Muscle of leg (tissue), 11 donors: ENCODE data around the gene SLC15A3. TPM values are rescaled to one million over a fixed set of nuclear protein-coding genes. Genes with fewer than 3 reads are reported as not detected.

Experiments
- DNase-seq: peaks from one replicate; pipeline ENCODE4 v3.0.0; 2013
- H3K27ac ChIP-seq: one replicate; pipeline ENCODE4 v1.5.1; 2013; ENCODE audit warnings: mild to moderate bottlenecking, low read length, control low read depth
- H3K27me3 ChIP-seq: one replicate; pipeline ENCODE4 v1.6.1; 2013; ENCODE audit warnings: low read length; ENCODE audit not compliant: control insufficient read depth, insufficient read depth
- H3K36me3 ChIP-seq: one replicate; pipeline ENCODE4 v1.6.1; 2013; ENCODE audit warnings: low read length; ENCODE audit not compliant: control insufficient read depth, insufficient read depth
- H3K4me1 ChIP-seq: one replicate; pipeline ENCODE4 v1.6.1; 2013; ENCODE audit warnings: low read length; ENCODE audit not compliant: control insufficient read depth, insufficient read depth
- H3K4me3 ChIP-seq: one replicate; pipeline ENCODE4 v1.5.1; 2013; ENCODE audit warnings: low read length, control low read depth
- H3K9me3 ChIP-seq: replicated peaks from 2 replicates; pipeline ENCODE4 v1.6.1; 2013; ENCODE audit warnings: low read depth, low read length; ENCODE audit not compliant: control insufficient read depth
- WGBS: methylation state at CpG from one replicate; pipeline ENCODE4 v1.1.5; 2013; ENCODE audit warnings: missing lambda C conversion rate; ENCODE audit not compliant: insufficient coverage; 5-methylcytosine and 5-hydroxymethylcytosine counted together
- polyA plus RNA-seq, 8 donors: library from polyadenylated mRNA; unstranded; fragments of 120-200 nt; gene quantifications; one replicate each; pipeline versions ENCODE4 v1.2.1 to v1.2.3, GENCODE V29; 2013; ENCODE audit warnings: inconsistent platforms in 1 of 8, low replicate concordance in 1 of 8; ENCODE audit not compliant: insufficient read length in 8 of 8, insufficient read depth in 1 of 8
- total RNA-seq: library from RNA; stranded (reverse); fragments of 120-200 nt; gene quantifications from one replicate; pipeline ENCODE4 v1.2.4, GENCODE V29; 2013

SLC15A3 gene
- total and polyA plus RNA-seq, 9 donors, result 12.3 to 26.9 (median 22.2) TPM

DNA sequence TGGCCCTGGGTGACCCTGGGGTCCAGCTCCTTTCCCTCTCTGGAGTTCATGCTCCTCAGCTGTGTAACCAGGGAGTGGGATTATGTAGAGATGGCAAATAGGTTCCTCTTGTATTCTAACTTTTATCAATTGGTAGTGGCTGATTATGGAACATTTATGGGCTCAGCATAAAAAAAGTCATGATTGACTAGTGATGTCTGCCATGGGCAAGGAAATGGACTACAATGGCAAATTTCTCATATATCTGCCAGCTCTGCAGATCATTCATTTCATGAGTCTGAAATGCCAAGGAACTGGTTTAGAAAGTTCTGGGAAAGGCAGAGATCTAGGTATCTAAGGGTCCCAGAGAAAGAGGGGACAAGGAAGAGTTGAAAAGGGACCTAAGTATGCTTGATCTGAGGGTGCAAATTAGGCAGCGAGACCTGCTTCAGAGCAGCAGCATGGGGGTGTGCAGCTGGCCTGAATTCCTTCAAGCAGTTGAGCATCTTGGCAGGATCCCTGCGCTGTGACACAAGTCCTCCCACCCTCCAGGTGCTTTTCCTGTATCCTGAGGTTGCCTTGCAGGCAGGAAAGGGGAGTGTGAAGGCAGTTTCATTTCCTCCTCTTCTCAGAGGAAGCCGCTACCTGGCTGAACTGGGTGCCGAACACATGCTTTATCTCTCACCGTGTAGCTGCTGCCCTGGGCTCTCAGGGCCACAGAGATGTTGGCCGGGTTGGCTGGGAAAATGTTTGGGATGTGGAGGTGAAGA, 10.4 kb downstream of the SLC15A3 start:
- Histone ChIP-seq H3K9me3 (no peaks in the 10 kb centered on the region), H3K36me3 (peaks cover 32% of the 10 kb centered on the region), H3K27me3 (peaks cover 2% of the 10 kb centered on the region), H3K4me3 (no peak overlapping the region), H3K27ac (no peak overlapping the region), H3K4me1 (peaks cover 11% of the 10 kb centered on the region)
- DNase-seq, result no peak
- WGBS, result 85% methylated on average over 2 of the region's 6 CpGs

DNA sequence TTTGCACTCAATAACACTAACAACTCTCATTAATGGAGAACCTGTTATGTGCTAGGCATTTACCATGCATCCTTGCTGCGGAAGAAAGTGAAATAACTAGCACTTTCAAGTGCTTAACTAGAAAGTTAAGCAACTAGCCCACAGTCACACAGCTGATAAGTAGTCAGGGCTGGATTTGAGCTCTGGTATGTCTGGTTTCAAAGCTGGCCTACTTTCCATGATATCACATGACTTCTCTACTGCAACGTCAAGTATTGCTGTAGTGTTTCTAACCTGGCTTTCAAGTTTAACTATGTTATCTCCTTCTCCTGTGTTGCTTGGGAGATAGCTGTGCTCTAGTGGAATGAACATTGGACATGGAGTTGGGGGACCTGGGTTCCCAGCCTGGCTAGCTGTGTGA, 12.1 kb downstream of the SLC15A3 start:
- no CpG with 5 or more reads among the region's 2 CpGs for WGBS
- Histone ChIP-seq H3K27ac (no peak overlapping the region), H3K27me3 (no peaks in the 10 kb centered on the region), H3K4me3 (no peak overlapping the region), H3K9me3 (no peaks in the 10 kb centered on the region), H3K36me3 (peaks cover 43% of the 10 kb centered on the region), H3K4me1 (peaks cover 10% of the 10 kb centered on the region)
- no peak for DNase-seq

DNA sequence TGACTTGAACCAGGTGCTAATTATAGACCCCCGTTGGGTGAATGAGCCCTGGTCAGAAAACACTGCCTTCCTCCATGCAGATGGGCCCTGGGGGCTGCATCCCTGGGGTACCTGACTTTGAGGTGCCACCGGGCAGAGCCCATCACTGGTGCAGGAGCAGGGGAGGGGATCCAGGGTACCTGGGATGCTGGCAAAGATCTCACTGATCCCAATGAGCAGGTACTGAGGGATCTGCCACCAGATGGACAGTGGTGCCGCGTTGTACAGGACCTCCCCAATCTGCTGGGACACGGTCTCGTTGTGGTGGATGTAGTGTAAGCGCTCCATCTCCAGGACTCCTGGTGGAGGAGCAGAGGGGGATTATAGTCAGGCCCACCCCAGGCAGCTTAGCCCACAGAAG, 12.7 kb downstream of the SLC15A3 start:
- H3K4me3 ChIP-seq, result no peak overlapping the region
- H3K27me3 ChIP-seq, result no peaks in the 10 kb centered on the region
- WGBS, result 86% methylated on average over 6 of the region's 7 CpGs
- no peak overlapping the region for H3K27ac ChIP-seq
- DNase-seq, result no peak
- H3K4me1 ChIP-seq, result peaks cover 10% of the 10 kb centered on the region
- peaks cover 42% of the 10 kb centered on the region for H3K36me3 ChIP-seq
- no peaks in the 10 kb centered on the region for H3K9me3 ChIP-seq

DNA sequence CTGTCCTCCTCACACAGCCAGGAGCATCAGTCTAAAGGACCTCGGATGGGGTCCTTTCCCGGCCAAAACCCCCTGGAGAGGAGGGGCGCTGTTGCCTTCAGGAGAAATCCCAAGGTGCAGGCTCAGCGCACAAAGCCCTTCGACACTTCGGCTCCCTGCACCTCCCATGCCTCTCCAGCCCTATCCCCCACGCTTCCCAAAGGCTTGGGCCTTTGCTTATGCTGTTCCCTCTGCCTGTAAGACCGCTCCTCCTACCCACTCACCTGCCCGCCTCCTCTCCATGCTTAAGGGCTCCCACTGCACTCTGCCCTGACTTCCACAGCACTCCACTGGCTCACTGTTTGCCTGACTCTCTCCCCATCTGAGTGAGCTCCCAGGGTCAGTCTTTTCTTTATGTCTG, 13.5 kb downstream of the SLC15A3 start:
- Histone ChIP-seq H3K4me3 (no peak overlapping the region), H3K27ac (no peak overlapping the region), H3K9me3 (no peaks in the 10 kb centered on the region), H3K36me3 (peaks cover 50% of the 10 kb centered on the region), H3K4me1 (peaks cover 10% of the 10 kb centered on the region), H3K27me3 (no peaks in the 10 kb centered on the region)
- 62% methylated on average over 9 of the region's 9 CpGs for WGBS
- no peak for DNase-seq

DNA sequence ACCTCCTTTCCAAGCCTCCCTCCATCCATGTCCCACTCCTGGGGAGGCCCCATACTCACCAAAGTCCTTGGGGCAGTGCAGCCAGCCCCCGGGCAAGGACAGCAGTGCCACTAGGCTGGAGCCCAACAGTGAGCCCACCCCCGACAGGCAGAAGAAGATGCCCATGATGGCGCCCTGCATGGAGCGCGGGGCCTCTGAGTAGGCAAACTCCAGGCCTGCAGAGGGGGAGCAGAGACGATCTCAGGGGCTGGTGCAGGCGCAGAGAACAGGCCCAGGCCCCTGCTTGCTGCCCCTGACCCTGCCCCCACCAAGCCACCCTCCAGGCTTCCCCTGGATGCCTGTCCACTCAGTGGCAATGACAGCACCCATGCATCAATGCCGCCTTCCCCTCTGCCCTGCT, 14.2 kb downstream of the SLC15A3 start:
- no peak for DNase-seq
- Histone ChIP-seq H3K4me3 (no peak overlapping the region), H3K9me3 (no peaks in the 10 kb centered on the region), H3K27ac (no peak overlapping the region), H3K36me3 (peaks cover 56% of the 10 kb centered on the region), H3K4me1 (peaks cover 9% of the 10 kb centered on the region), H3K27me3 (no peaks in the 10 kb centered on the region)
- WGBS, result 93% methylated on average over 6 of the region's 8 CpGs

DNA sequence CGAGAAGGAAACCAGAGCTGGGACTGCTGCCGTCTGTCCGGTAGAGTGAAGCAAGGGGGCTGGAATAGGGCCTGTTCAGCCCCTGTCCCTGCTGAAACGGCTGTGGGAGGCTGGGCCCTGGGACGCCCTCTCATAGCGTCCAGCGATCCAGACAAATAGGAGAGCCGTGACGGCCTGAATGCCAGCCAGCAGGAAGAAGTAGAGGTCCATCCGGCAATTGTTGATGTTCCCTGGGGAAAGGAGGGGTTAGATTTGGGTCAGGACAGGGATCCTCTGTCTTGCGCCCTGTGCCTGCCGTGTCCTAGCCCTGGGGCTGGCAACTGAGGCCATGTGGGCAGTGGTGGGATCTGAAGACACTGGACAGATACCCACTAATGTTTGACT, 14.8 kb downstream of the SLC15A3 start:
- H3K4me1 ChIP-seq, result peaks cover 9% of the 10 kb centered on the region
- peak overlapping the region; percentile 42 for H3K27ac ChIP-seq
- DNase-seq, result peak; percentile 31
- H3K4me3 ChIP-seq, result no peak overlapping the region
- no peaks in the 10 kb centered on the region for H3K9me3 ChIP-seq
- 45% methylated on average over 11 of the region's 12 CpGs for WGBS
- H3K36me3 ChIP-seq, result peaks cover 61% of the 10 kb centered on the region
- H3K27me3 ChIP-seq, result no peaks in the 10 kb centered on the region

DNA sequence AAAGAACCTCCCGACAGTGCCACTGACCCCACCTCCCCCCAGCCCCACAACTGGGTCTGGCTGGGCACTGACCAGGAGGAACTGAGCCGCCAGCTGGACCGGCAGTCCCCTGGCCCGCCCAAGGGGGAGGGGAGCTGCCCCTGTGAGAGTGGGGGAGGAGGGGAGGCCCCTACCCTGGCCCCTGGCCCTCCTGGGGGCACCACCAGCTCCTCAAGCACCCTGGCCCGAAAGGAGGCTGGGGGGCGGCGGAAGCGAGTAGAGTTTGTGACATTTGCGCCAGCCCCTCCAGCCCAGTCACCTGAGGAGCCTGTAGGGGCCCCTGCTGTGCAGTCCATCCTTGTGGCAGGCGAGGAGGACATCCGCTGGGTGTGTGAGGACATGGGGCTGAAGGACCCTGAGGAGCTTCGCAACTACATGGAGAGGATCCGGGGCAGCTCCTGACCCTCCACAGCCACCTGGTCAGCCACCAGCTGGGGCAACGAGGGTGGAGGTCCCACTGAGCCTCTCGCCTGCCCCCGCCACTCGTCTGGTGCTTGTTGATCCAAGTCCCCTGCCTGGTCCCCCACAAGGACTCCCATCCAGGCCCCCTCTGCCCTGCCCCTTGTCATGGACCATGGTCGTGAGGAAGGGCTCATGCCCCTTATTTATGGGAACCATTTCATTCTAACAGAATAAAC, 15.4 kb downstream of the SLC15A3 start:
- H3K4me1 ChIP-seq, result peaks cover 7% of the 10 kb centered on the region
- no peak overlapping the region for H3K4me3 ChIP-seq
- no peak for DNase-seq
- H3K9me3 ChIP-seq, result no peaks in the 10 kb centered on the region
- peak overlapping the region; percentile 42 for H3K27ac ChIP-seq
- no peaks in the 10 kb centered on the region for H3K27me3 ChIP-seq
- H3K36me3 ChIP-seq, result peaks cover 63% of the 10 kb centered on the region
- WGBS, result 77% methylated on average over 9 of the region's 18 CpGs

DNA sequence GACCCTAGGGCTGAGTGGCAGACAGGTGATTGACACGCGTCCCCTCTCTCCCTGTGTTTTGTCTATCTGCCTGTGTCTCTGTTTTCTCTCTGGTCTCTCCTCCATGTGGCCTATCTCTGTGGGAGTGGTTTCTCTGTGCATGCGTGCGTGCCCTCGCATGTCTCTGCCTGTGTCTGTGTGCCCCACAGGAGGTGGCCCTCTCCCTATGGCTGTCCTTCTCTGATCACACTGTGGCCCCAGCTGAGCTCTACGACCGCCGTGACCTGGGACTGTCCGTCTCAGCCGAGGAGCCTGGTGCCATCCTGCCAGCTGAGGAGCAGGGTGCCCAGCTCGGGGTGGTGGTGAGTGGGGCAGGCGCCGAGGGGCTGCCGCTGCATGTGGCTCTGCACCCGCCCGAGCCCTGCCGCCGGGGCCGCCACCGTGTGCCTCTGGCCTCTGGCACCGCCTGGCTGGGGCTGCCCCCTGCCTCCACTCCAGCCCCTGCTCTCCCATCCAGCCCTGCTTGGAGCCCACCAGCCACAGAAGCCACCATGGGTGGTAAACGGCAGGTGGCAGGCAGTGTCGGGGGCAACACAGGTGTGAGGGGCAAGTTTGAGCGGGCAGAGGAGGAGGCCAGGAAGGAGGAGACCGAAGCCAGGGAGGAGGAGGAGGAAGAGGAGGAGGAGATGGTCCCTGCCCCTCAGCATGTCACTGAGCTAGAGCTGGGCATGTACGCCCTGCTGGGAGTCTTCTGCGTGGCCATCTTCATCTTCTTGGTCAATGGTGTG, 16.1 kb downstream of the SLC15A3 start:
- H3K4me3 ChIP-seq, result no peak overlapping the region

DNA sequence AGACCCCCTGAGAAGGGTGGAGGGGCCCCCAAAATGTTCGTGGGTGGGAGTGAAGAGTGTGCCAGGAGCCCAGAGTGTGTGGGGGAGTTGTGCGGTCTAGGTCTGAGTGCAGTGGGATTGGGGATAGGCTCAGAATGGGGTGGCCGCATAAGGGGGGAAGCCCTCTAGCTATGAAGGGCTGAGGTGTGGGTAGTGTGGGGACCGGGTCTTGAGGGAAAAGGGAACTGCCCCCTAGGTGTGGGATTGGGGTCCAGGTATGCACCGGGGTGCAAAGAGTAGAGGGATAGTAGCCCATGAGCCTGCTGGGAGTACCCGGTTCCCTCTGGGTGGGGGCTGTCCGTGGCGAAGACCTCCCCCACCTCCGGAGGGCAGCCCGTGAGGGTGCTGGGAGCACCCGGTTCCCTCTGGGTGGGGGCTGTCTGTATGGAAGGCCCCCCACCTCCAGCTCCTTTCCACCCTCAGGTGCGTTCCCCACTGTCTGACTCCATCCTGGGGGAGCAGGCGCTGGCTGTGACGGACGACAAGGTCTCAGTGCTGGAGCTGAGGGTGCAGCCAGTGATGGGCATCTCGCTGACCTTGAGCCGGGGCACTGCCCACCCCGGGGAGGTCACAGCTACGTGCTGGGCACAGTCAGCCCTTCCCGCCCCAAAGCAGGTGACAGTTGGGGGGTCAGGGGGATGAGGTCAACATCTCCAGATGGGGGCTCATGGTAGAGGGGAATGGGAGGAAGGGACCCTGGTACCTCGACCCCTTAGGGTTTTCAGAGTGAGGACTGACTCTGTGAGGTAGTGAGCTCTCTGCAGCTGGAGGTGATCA, 17.0 kb downstream of the SLC15A3 start:
- Histone ChIP-seq H3K4me1 (peaks cover 7% of the 10 kb centered on the region), H3K36me3 (peaks cover 77% of the 10 kb centered on the region), H3K9me3 (no peaks in the 10 kb centered on the region), H3K4me3 (no peak overlapping the region), H3K27ac (no peak overlapping the region), H3K27me3 (no peaks in the 10 kb centered on the region)
- DNase-seq, result no peak
- WGBS, result 91% methylated on average over 13 of the region's 21 CpGs

More for the DNA sequence above, 16.1 kb downstream of the SLC15A3 start:
- H3K27me3 ChIP-seq, result no peaks in the 10 kb centered on the region
- H3K9me3 ChIP-seq, result no peaks in the 10 kb centered on the region
- DNase-seq, result no peak
- WGBS, result 90% methylated on average over 19 of the region's 27 CpGs
- no peak overlapping the region for H3K27ac ChIP-seq
- peaks cover 68% of the 10 kb centered on the region for H3K36me3 ChIP-seq
- H3K4me1 ChIP-seq, result peaks cover 7% of the 10 kb centered on the region
